WTC11 (cell line): ENCODE measurements around the gene PYGB. TPM values are rescaled to one million over a fixed set of nuclear protein-coding genes. Genes with fewer than 3 reads are reported as not detected.
A peak's percentile ranks its signal among the peaks of the same experiment; 100 is the strongest.

Experiments
- ATAC-seq: fragments of 200-7000 bp; cut with Tn5 transposase; 2 replicates; pipeline ENCODE4 v1.10.0; 2021; ENCODE audit warnings: mild to moderate bottlenecking, moderate library complexity
- CTCF ChIA-PET: fragments of 300-600 bp; sonication (Branson Sonifier 250); formaldehyde crosslinking; loops from one replicate; lab custom pipeline; 2021; ENCODE audit warnings: antibody characterized with exemption; lab: Charles Lee
- POLR2A ChIA-PET: fragments of 350-600 bp; sonication (Branson Sonifier 250); formaldehyde crosslinking; loops from one replicate; lab custom pipeline; 2021; ENCODE audit warnings: antibody characterized with exemption; lab: Charles Lee
- DNase-seq: peaks from one replicate; pipeline ENCODE4 v3.0.0; 2021; ENCODE audit warnings: low spot score
- H3K27ac Mint-ChIP-seq: 2 replicates; pipeline ENCODE4 v1.8.0; 2021; ENCODE audit warnings: mixed read lengths
- H3K27me3 Mint-ChIP-seq: 2 replicates; pipeline ENCODE4 v1.8.0; 2021; ENCODE audit warnings: low read depth, mild to moderate bottlenecking, moderate library complexity, mixed read lengths
- H3K36me3 Mint-ChIP-seq: 2 replicates; pipeline ENCODE4 v1.8.0; 2021; ENCODE audit warnings: mixed read lengths
- H3K4me1 Mint-ChIP-seq: 2 replicates; pipeline ENCODE4 v1.8.0; 2022; ENCODE audit warnings: mixed read lengths
- H3K4me3 Mint-ChIP-seq: 2 replicates; pipeline ENCODE4 v1.8.0; 2021; ENCODE audit warnings: mild to moderate bottlenecking, moderate library complexity, mixed read lengths
- H3K9me3 Mint-ChIP-seq: 2 replicates; pipeline ENCODE4 v1.8.0; 2021; ENCODE audit warnings: mixed read lengths
- AFF4 ChIP-seq: sonication (generic); formaldehyde crosslinking; IDR thresholded peaks from 2 replicates; pipeline ENCODE4 v1.8.1; 2023; ENCODE audit warnings: mild to moderate bottlenecking, missing genetic modification reagents, borderline replicate concordance
- CBFB ChIP-seq: sonication (generic); formaldehyde crosslinking; IDR thresholded peaks from 2 replicates; pipeline ENCODE4 v1.8.1; 2022; ENCODE audit warnings: mild to moderate bottlenecking, low read depth, missing genetic modification reagents
- EMX1 ChIP-seq: fragments of 250-450 bp; sonication (Bioruptor Pico); IDR thresholded peaks from 2 replicates; pipeline ENCODE4 v1.8.0; 2021; ENCODE audit warnings: mild to moderate bottlenecking
- GTF2I ChIP-seq: fragments of 250-450 bp; sonication (Bioruptor Pico); conservative IDR thresholded peaks from 2 replicates; pipeline ENCODE4 v1.4.0; 2021; ENCODE audit warnings: mild to moderate bottlenecking
- HMGA2 ChIP-seq: fragments of 250-450 bp; sonication (Bioruptor Pico); IDR thresholded peaks from 2 replicates; pipeline ENCODE4 v1.4.0; 2021; ENCODE audit warnings: mild to moderate bottlenecking, moderate library complexity
- SMAD4 ChIP-seq: sonication (generic); formaldehyde crosslinking; IDR thresholded peaks from 2 replicates; pipeline ENCODE4 v1.8.0; 2022; ENCODE audit warnings: mild to moderate bottlenecking, missing genetic modification reagents
- ZNF317 ChIP-seq: sonication (generic); formaldehyde crosslinking; IDR thresholded peaks from 2 replicates; pipeline ENCODE4 v1.8.1; 2023; ENCODE audit warnings: low read depth, mild to moderate bottlenecking, moderate library complexity, missing genetic modification reagents, borderline replicate concordance
- ZNF423 ChIP-seq: fragments of 250-450 bp; sonication (Bioruptor Pico); IDR thresholded peaks from 2 replicates; pipeline ENCODE4 v2.1.2; 2022; ENCODE audit warnings: mild to moderate bottlenecking, moderate library complexity
- total RNA-seq: library from RNA; stranded (reverse); gene quantifications from 3 replicates; pipeline ENCODE4 v1.2.3, GENCODE V29; 2021
- TF ChIP-seq, protein P1 (sequence below): sonication (generic); formaldehyde crosslinking; IDR thresholded peaks from 2 replicates; pipeline ENCODE4 v1.8.1; 2022; ENCODE audit warnings: mild to moderate bottlenecking, moderate library complexity, missing genetic modification reagents
- TF ChIP-seq, protein P2 (sequence below): sonication (generic); formaldehyde crosslinking; IDR thresholded peaks from 2 replicates; pipeline ENCODE4 v1.8.1; 2023; ENCODE audit warnings: mild to moderate bottlenecking, missing genetic modification reagents
- TF ChIP-seq, protein P3 (sequence below): sonication (generic); formaldehyde crosslinking; IDR thresholded peaks from 2 replicates; pipeline ENCODE4 v1.8.1; 2023; ENCODE audit warnings: mild to moderate bottlenecking, missing genetic modification reagents

Gene PYGB
- total RNA-seq, 1 experiment from 2014 or later: 48.5 TPM

- TF ChIP-seq, protein P1, sequence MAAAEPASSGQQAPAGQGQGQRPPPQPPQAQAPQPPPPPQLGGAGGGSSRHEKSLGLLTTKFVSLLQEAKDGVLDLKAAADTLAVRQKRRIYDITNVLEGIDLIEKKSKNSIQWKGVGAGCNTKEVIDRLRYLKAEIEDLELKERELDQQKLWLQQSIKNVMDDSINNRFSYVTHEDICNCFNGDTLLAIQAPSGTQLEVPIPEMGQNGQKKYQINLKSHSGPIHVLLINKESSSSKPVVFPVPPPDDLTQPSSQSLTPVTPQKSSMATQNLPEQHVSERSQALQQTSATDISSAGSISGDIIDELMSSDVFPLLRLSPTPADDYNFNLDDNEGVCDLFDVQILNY (CRISPR knock-in tag): no peak
- TF ChIP-seq EMX1 (CRISPR knock-in tag) (no peak), GTF2I (CRISPR knock-in tag) (no peak), SMAD4 (CRISPR knock-in tag) (no peak), ZNF317 (CRISPR knock-in tag) (no peak)
- TF ChIP-seq, protein P2, sequence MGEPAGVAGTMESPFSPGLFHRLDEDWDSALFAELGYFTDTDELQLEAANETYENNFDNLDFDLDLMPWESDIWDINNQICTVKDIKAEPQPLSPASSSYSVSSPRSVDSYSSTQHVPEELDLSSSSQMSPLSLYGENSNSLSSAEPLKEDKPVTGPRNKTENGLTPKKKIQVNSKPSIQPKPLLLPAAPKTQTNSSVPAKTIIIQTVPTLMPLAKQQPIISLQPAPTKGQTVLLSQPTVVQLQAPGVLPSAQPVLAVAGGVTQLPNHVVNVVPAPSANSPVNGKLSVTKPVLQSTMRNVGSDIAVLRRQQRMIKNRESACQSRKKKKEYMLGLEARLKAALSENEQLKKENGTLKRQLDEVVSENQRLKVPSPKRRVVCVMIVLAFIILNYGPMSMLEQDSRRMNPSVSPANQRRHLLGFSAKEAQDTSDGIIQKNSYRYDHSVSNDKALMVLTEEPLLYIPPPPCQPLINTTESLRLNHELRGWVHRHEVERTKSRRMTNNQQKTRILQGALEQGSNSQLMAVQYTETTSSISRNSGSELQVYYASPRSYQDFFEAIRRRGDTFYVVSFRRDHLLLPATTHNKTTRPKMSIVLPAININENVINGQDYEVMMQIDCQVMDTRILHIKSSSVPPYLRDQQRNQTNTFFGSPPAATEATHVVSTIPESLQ (CRISPR knock-in tag): no peak
- TF ChIP-seq, all 79 proteins: peak for 0
These were observed 51.9 kb downstream of the PYGB start (continued) for GRCh38 chr20:25299806-25300205.

DNA sequence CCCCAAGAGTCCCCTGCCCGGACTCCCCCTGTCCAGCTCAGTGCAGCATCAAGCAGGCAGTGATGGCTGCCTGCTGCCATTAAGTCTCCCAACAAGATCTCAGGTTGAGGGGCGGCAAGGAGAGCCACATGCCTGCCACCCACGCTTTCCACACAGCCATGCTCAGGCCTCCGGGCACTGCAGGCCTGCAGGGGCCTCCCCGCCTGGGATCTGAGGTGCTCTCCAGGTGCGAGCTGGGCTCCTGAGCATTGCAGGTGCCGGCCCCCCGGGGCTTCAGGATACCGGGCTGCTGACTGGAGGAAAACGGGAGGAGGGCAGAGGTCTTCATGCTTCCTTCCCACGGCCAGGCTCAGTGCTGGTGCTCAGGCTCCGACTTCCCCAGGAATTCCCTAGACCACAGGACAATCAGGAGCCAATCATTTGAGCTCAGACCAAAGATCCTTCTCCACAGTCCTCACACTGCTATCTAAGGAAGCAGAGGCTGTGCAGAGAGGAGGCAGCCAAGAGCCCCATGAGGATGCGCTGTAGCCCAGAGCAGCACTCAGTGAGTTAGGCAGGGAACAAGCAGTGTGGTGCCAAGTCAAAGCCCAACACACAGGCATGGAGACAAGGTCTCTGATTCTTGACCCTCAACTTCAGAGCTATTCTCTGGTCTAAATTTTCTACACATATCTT lies 52.7 kb downstream of the PYGB start:
- POLR2A ChIA-PET: interaction anchor here (0.6 kb wide), 1 partner anchor 135 kb away, joined by 3 read pairs; no protein-coding TSS in a partner anchor
- Mint-ChIP-seq H3K4me3 (no peak overlapping the region), H3K36me3 (peaks cover 7% of the 10 kb centered on the region; the same call in 1 of the 2 replicates), H3K27ac (peak overlapping the region; percentile 36; the same call in 1 of the 2 replicates), H3K27me3 (no peaks in the 10 kb centered on the region), H3K4me1 (peaks cover 19% of the 10 kb centered on the region), H3K9me3 (no peaks in the 10 kb centered on the region)
- CTCF ChIA-PET: interaction anchor here (1.0 to 2.1 kb wide), 4 partner anchors 14 to 99 kb away, joined by 4 to 19 read pairs (median 6); no protein-coding TSS in a partner anchor
- ATAC-seq (peak; percentile 10), DNase-seq (no peak)
- TF ChIP-seq AFF4 (CRISPR knock-in tag) (no peak), ZNF423 (CRISPR knock-in tag) (0 out of 2 replicates have a peak, but pooled peaks have one; percentile 17)

DNA sequence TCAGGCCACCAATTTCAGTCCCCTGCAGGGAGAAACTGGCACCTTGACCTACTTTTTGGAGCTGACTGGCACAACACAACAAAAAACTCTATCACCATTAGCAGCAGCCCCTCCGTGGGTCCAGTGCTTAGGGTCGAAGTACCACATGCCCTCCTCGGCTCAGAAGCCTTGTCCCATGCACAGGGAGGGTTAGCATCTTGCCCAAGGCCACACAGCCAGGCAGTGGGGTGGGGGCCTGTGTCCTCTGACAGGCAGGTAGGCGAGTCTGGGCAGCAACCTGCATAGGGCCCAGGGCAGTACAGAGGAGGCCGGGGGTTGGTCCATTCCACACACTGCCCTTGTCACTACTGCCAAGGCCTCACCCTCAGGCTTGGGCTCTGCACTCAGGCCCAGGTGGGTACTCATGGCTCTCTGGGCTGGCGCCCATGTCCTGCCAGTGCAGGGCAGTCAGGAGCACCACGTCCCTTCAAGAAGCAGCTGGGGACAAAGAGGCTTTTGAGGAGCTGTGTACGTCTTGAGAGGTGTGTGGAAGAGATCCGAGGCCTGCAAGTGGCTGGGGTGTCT lies 53.6 kb downstream of the PYGB start:
- POLR2A ChIA-PET: interaction anchor here (0.5 kb wide), 1 partner anchor 47 kb away, joined by 3 read pairs; no protein-coding TSS in a partner anchor
- ATAC-seq: no peak

More for the DNA sequence above, 53.6 kb downstream of the PYGB start:
- TF ChIP-seq, protein P3, sequence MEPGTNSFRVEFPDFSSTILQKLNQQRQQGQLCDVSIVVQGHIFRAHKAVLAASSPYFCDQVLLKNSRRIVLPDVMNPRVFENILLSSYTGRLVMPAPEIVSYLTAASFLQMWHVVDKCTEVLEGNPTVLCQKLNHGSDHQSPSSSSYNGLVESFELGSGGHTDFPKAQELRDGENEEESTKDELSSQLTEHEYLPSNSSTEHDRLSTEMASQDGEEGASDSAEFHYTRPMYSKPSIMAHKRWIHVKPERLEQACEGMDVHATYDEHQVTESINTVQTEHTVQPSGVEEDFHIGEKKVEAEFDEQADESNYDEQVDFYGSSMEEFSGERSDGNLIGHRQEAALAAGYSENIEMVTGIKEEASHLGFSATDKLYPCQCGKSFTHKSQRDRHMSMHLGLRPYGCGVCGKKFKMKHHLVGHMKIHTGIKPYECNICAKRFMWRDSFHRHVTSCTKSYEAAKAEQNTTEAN: no peak
- TF ChIP-seq HMGA2 (CRISPR knock-in tag): no peak
- no peak for TF ChIP-seq CBFB (CRISPR knock-in tag)
- Mint-ChIP-seq H3K27ac (0 out of 2 replicates have a peak overlapping the region, but pooled peaks have one; percentile 11), H3K4me1 (peaks cover 15% of the 10 kb centered on the region), H3K27me3 (no peaks in the 10 kb centered on the region), H3K4me3 (no peak overlapping the region), H3K36me3 (peaks cover 10% of the 10 kb centered on the region), H3K9me3 (no peaks in the 10 kb centered on the region)
- no peak for DNase-seq
- CTCF ChIA-PET: interaction anchor here (1.0 kb wide), 1 partner anchor 14 kb away, joined by 4 read pairs; no protein-coding TSS in a partner anchor
